ENCODE measurements around the gene ITPR1.

The ITPR1 gene

GRCh38 chr3:4722103-4722502 is 229.0 kb downstream of the ITPR1 start:
- Mint-ChIP-seq H3K27me3 (ENCODE audit: low read depth) (no peaks in the 10 kb centered on the region), H3K4me3 (peak overlapping the region; percentile 6), H3K4me1 (ENCODE audit: low read depth) (peaks cover 58% of the 10 kb centered on the region), H3K9me3 (no peaks in the 10 kb centered on the region), H3K27ac (peak overlapping the region; percentile 74), H3K36me3 (ENCODE audit: low read depth) (peaks cover 26% of the 10 kb centered on the region)

- H3K4me3 Mint-ChIP-seq: peak overlapping the region; percentile 41
- peak overlapping the region; percentile 72 for H3K27ac Mint-ChIP-seq
- H3K36me3 Mint-ChIP-seq (ENCODE audit: low read depth): peaks cover 24% of the 10 kb centered on the region
- H3K27me3 Mint-ChIP-seq (ENCODE audit: low read depth): no peaks in the 10 kb centered on the region
- H3K9me3 Mint-ChIP-seq: no peaks in the 10 kb centered on the region
- peaks cover 56% of the 10 kb centered on the region for H3K4me1 Mint-ChIP-seq (ENCODE audit: low read depth)
Measured at GRCh38 chr3:4724051-4724629, 231.0 kb downstream of the ITPR1 start.

GRCh38 chr3:4726549-4726948 is 233.4 kb downstream of the ITPR1 start:
- Mint-ChIP-seq H3K27me3 (ENCODE audit: low read depth) (no peaks in the 10 kb centered on the region), H3K4me1 (ENCODE audit: low read depth) (peaks cover 51% of the 10 kb centered on the region), H3K9me3 (no peaks in the 10 kb centered on the region), H3K27ac (no peak overlapping the region), H3K4me3 (no peak overlapping the region), H3K36me3 (ENCODE audit: low read depth) (peaks cover 29% of the 10 kb centered on the region)

- Mint-ChIP-seq H3K4me1 (ENCODE audit: low read depth) (peaks cover 45% of the 10 kb centered on the region), H3K36me3 (ENCODE audit: low read depth) (peaks cover 41% of the 10 kb centered on the region), H3K27me3 (ENCODE audit: low read depth) (no peaks in the 10 kb centered on the region), H3K27ac (no peak overlapping the region), H3K4me3 (no peak overlapping the region), H3K9me3 (no peaks in the 10 kb centered on the region)
Measured at GRCh38 chr3:4729061-4729973, 236.2 kb downstream of the ITPR1 start.

GRCh38 chr3:4730719-4731118 is 237.6 kb downstream of the ITPR1 start:
- peaks cover 46% of the 10 kb centered on the region for H3K4me1 Mint-ChIP-seq (ENCODE audit: low read depth)
- H3K36me3 Mint-ChIP-seq (ENCODE audit: low read depth): peaks cover 47% of the 10 kb centered on the region
- peak overlapping the region; percentile 22 for H3K27ac Mint-ChIP-seq
- no peaks in the 10 kb centered on the region for H3K9me3 Mint-ChIP-seq
- no peaks in the 10 kb centered on the region for H3K27me3 Mint-ChIP-seq (ENCODE audit: low read depth)
- no peak overlapping the region for H3K4me3 Mint-ChIP-seq

- Mint-ChIP-seq H3K27me3 (ENCODE audit: low read depth) (no peaks in the 10 kb centered on the region), H3K4me1 (ENCODE audit: low read depth) (peaks cover 53% of the 10 kb centered on the region), H3K9me3 (no peaks in the 10 kb centered on the region), H3K4me3 (no peak overlapping the region), H3K36me3 (ENCODE audit: low read depth) (peaks cover 49% of the 10 kb centered on the region), H3K27ac (no peak overlapping the region)
Measured at GRCh38 chr3:4731543-4732111, 238.5 kb downstream of the ITPR1 start.

GRCh38 chr3:4732925-4733324 is 239.8 kb downstream of the ITPR1 start:
- Mint-ChIP-seq H3K9me3 (peaks cover 9% of the 10 kb centered on the region), H3K4me1 (ENCODE audit: low read depth) (peaks cover 66% of the 10 kb centered on the region), H3K36me3 (ENCODE audit: low read depth) (peaks cover 56% of the 10 kb centered on the region), H3K4me3 (no peak overlapping the region), H3K27me3 (ENCODE audit: low read depth) (no peaks in the 10 kb centered on the region), H3K27ac (no peak overlapping the region)

GRCh38 chr3:4734454-4734853 is 241.3 kb downstream of the ITPR1 start:
- Mint-ChIP-seq H3K9me3 (peaks cover 9% of the 10 kb centered on the region), H3K36me3 (ENCODE audit: low read depth) (peaks cover 61% of the 10 kb centered on the region), H3K4me1 (ENCODE audit: low read depth) (peaks cover 74% of the 10 kb centered on the region), H3K4me3 (peak overlapping the region; percentile 4), H3K27me3 (ENCODE audit: low read depth) (no peaks in the 10 kb centered on the region), H3K27ac (peak overlapping the region; percentile 69)

GRCh38 chr3:4735243-4735642 is 242.1 kb downstream of the ITPR1 start:
- H3K4me1 Mint-ChIP-seq (ENCODE audit: low read depth): peaks cover 81% of the 10 kb centered on the region
- peaks cover 14% of the 10 kb centered on the region for H3K9me3 Mint-ChIP-seq
- H3K4me3 Mint-ChIP-seq: no peak overlapping the region
- H3K36me3 Mint-ChIP-seq (ENCODE audit: low read depth): peaks cover 62% of the 10 kb centered on the region
- H3K27me3 Mint-ChIP-seq (ENCODE audit: low read depth): no peaks in the 10 kb centered on the region
- H3K27ac Mint-ChIP-seq: peak overlapping the region; percentile 69

GRCh38 chr3:4736284-4736861 is 243.2 kb downstream of the ITPR1 start:
- no peaks in the 10 kb centered on the region for H3K27me3 Mint-ChIP-seq (ENCODE audit: low read depth)
- peaks cover 14% of the 10 kb centered on the region for H3K9me3 Mint-ChIP-seq
- peak overlapping the region; percentile 5 for H3K4me3 Mint-ChIP-seq
- H3K36me3 Mint-ChIP-seq (ENCODE audit: low read depth): peaks cover 65% of the 10 kb centered on the region
- H3K4me1 Mint-ChIP-seq (ENCODE audit: low read depth): peaks cover 86% of the 10 kb centered on the region
- H3K27ac Mint-ChIP-seq: peak overlapping the region; percentile 74

- Mint-ChIP-seq H3K9me3 (peaks cover 14% of the 10 kb centered on the region), H3K36me3 (ENCODE audit: low read depth) (peaks cover 55% of the 10 kb centered on the region), H3K4me1 (ENCODE audit: low read depth) (peaks cover 85% of the 10 kb centered on the region), H3K27me3 (ENCODE audit: low read depth) (no peaks in the 10 kb centered on the region), H3K27ac (peak overlapping the region; percentile 92), H3K4me3 (no peak overlapping the region)
Measured at GRCh38 chr3:4738737-4739274, 245.7 kb downstream of the ITPR1 start.

- Mint-ChIP-seq H3K27ac (peak overlapping the region; percentile 92), H3K4me3 (peak overlapping the region; percentile 76), H3K27me3 (ENCODE audit: low read depth) (no peaks in the 10 kb centered on the region), H3K9me3 (peaks cover 14% of the 10 kb centered on the region), H3K36me3 (ENCODE audit: low read depth) (peaks cover 53% of the 10 kb centered on the region), H3K4me1 (ENCODE audit: low read depth) (peaks cover 81% of the 10 kb centered on the region)
Measured at GRCh38 chr3:4739289-4740236, 246.4 kb downstream of the ITPR1 start.

- Mint-ChIP-seq H3K27me3 (ENCODE audit: low read depth) (no peaks in the 10 kb centered on the region), H3K27ac (peak overlapping the region; percentile 92), H3K36me3 (ENCODE audit: low read depth) (peaks cover 48% of the 10 kb centered on the region), H3K4me1 (ENCODE audit: low read depth) (peaks cover 79% of the 10 kb centered on the region), H3K9me3 (peaks cover 14% of the 10 kb centered on the region), H3K4me3 (no peak overlapping the region)
Measured at GRCh38 chr3:4740397-4741105, 247.4 kb downstream of the ITPR1 start.
